HepG2 (cell line): ENCODE data around the gene RAD51D. TPM values are rescaled to one million over a fixed set of nuclear protein-coding genes. Genes with fewer than 3 reads are reported as not detected.

Experiments used
- ARID4A ChIP-seq: sonication (generic); formaldehyde crosslinking; IDR thresholded peaks from 2 replicates; pipeline ENCODE4 v1.5.0; 2020; ENCODE audit warnings: mild to moderate bottlenecking, missing genetic modification reagents, borderline replicate concordance
- ATF7 ChIP-seq, 2 experiments: fragments of 450-650 bp in 1 of 2; sonication (generic) in 1 of 2; formaldehyde crosslinking in 1 of 2; IDR thresholded peaks; 2 replicates each; pipeline versions ENCODE4 v1.4.0 to v1.6.1; 2016 to 2020; ENCODE audit warnings: antibody characterized with exemption in 1 of 2, mild to moderate bottlenecking in 1 of 2, missing genetic modification reagents in 1 of 2
- BHLHE40 ChIP-seq: IDR thresholded peaks from 2 replicates; pipeline ENCODE4 v1.6.1; 2011; ENCODE audit warnings: low read length, improper control_type of control experiment
- BORCS8-MEF2B ChIP-seq: sonication (generic); formaldehyde crosslinking; IDR thresholded peaks from 2 replicates; pipeline ENCODE4 v1.8.0; 2022; ENCODE audit warnings: mild to moderate bottlenecking, missing genetic modification reagents
- CBFB ChIP-seq: sonication (generic); formaldehyde crosslinking; IDR thresholded peaks from 2 replicates; pipeline ENCODE4 v1.4.0; 2020; ENCODE audit warnings: missing genetic modification reagents
- CHD4 ChIP-seq: fragments of 200-600 bp; sonication (generic); IDR thresholded peaks from 2 replicates; pipeline ENCODE4 v1.7.0; 2017; ENCODE audit warnings: mild to moderate bottlenecking, low read length, borderline replicate concordance
- ERF ChIP-seq: IDR thresholded peaks from 2 replicates; pipeline ENCODE4 v1.6.1; 2018; ENCODE audit warnings: missing biosample characterization, missing genetic modification reagents
- GATA4 ChIP-seq: sonication (generic); IDR thresholded peaks from 2 replicates; pipeline ENCODE4 v1.6.1; 2016; ENCODE audit warnings: antibody characterized with exemption, low read depth, borderline replicate concordance
- GTF2F1 ChIP-seq: fragments of 150-350 bp; IDR thresholded peaks from 2 replicates; pipeline ENCODE4 v1.6.1; 2014; ENCODE audit warnings: low read length
- HOXA3 ChIP-seq: sonication (generic); formaldehyde crosslinking; IDR thresholded peaks from 2 replicates; pipeline ENCODE4 v1.5.0; 2020; ENCODE audit warnings: missing genetic modification reagents
- ISL2 ChIP-seq: sonication (generic); formaldehyde crosslinking; IDR thresholded peaks from 2 replicates; pipeline ENCODE4 v1.5.0; 2020; ENCODE audit warnings: missing genetic modification reagents
- JARID2 ChIP-seq: sonication (generic); formaldehyde crosslinking; IDR thresholded peaks from 2 replicates; pipeline ENCODE4 v1.8.1; 2023; ENCODE audit warnings: missing genetic modification reagents, inconsistent platforms; ENCODE audit not compliant: insufficient replicate concordance
- JUNB ChIP-seq: sonication (generic); formaldehyde crosslinking; IDR thresholded peaks from 2 replicates; pipeline ENCODE4 v1.8.0; 2022; ENCODE audit warnings: missing genetic modification reagents, mild to moderate bottlenecking, borderline replicate concordance
- MTA1 ChIP-seq: sonication (generic); formaldehyde crosslinking; IDR thresholded peaks from 2 replicates; pipeline ENCODE4 v1.4.0; 2020; ENCODE audit warnings: missing genetic modification reagents, mild to moderate bottlenecking, borderline replicate concordance
- NFYB ChIP-seq: sonication (generic); formaldehyde crosslinking; IDR thresholded peaks from 2 replicates; pipeline ENCODE4 v1.4.0; 2020; ENCODE audit warnings: missing genetic modification reagents
- SIX1 ChIP-seq: sonication (generic); formaldehyde crosslinking; IDR thresholded peaks from 2 replicates; pipeline ENCODE4 v1.4.0; 2020; ENCODE audit warnings: missing genetic modification reagents, borderline replicate concordance
- SMAD9 ChIP-seq: sonication (generic); formaldehyde crosslinking; IDR thresholded peaks from 2 replicates; pipeline ENCODE4 v1.5.1; 2020; ENCODE audit warnings: mild to moderate bottlenecking, missing genetic modification reagents
- TGIF2 ChIP-seq: IDR thresholded peaks from 2 replicates; pipeline ENCODE4 v1.6.1; 2016; ENCODE audit warnings: control low read depth, missing compliant biosample characterization
- XRCC5 ChIP-seq: fragments of 200-400 bp; formaldehyde crosslinking; optimal IDR thresholded peaks from 2 replicates; pipeline ENCODE3; 2017; ENCODE audit warnings: mild to moderate bottlenecking, low read length
- ZNF337 ChIP-seq: sonication (generic); formaldehyde crosslinking; IDR thresholded peaks from 2 replicates; pipeline ENCODE4 v1.5.1; 2020; ENCODE audit warnings: missing genetic modification reagents, low read depth, mild to moderate bottlenecking, borderline replicate concordance
- ZNF446 ChIP-seq: sonication (generic); formaldehyde crosslinking; IDR thresholded peaks from 2 replicates; pipeline ENCODE4 v1.5.0; 2020; ENCODE audit warnings: mild to moderate bottlenecking, missing genetic modification reagents
- ZNF530 ChIP-seq: sonication (generic); formaldehyde crosslinking; IDR thresholded peaks from 2 replicates; pipeline ENCODE4 v1.5.0; 2020; ENCODE audit warnings: low read depth, mild to moderate bottlenecking, missing genetic modification reagents
- ZSCAN30 ChIP-seq: sonication (generic); formaldehyde crosslinking; IDR thresholded peaks from 2 replicates; pipeline ENCODE4 v1.5.0; 2020; ENCODE audit warnings: mild to moderate bottlenecking, missing genetic modification reagents
- polyA plus RNA-seq, 8 experiments: library from polyadenylated mRNA; depleted of rRNA in 3 of 8; stranded (reverse) in 7 of 8; unstranded in 1 of 8; fragments of >200 nt; fragmentation: Illumina TruSeq in 4 of 8; extraction: Trizol in 4 of 8; gene quantifications; 2 replicates each; pipeline versions ENCODE4 v1.2.1 to v1.2.3, GENCODE V29; 2011 to 2016; ENCODE audit warnings: low read depth in 4 of 8, missing spikeins in 1 of 8, mixed read lengths in 1 of 8; ENCODE audit not compliant: insufficient read depth in 1 of 8
- total RNA-seq, 5 experiments: library from RNA; depleted of rRNA; stranded (reverse); fragments of >200 nt; fragmentation: Illumina TruSeq; extraction: Trizol; gene quantifications; 2 replicates each; pipeline ENCODE4 v1.2.3, GENCODE V29; 2016; ENCODE audit warnings: low read depth in 1 of 5
- TF ChIP-seq, protein P1 (sequence below): IDR thresholded peaks from 2 replicates; pipeline ENCODE4 v1.6.1; 2016; ENCODE audit warnings: missing genetic modification reagents, missing compliant biosample characterization
- TF ChIP-seq, protein P2 (sequence below): sonication (generic); formaldehyde crosslinking; IDR thresholded peaks from 2 replicates; pipeline ENCODE4 v1.4.0; 2020; ENCODE audit warnings: missing genetic modification reagents
- TF ChIP-seq, protein P3 (sequence below): IDR thresholded peaks from 2 replicates; pipeline ENCODE4 v1.6.1; 2012; ENCODE audit warnings: inconsistent platforms

Gene RAD51D
- total and polyA plus RNA-seq, 2 of the 13 experiments (the other 11 are each of a cell fraction or from before 2014, with no cell fraction given), result 6.7 to 13.1 TPM

- TF ChIP-seq ZNF530 (CRISPR knock-in tag), result no peak
- peak; percentile 92 for TF ChIP-seq HOXA3 (CRISPR knock-in tag)
- TF ChIP-seq NFYB (CRISPR knock-in tag), result no peak
- peak; percentile 88; the same call in 1 of the 2 replicates for TF ChIP-seq CBFB (CRISPR knock-in tag)
- no peak for TF ChIP-seq ZNF337
- TF ChIP-seq ARID4A (CRISPR knock-in tag), result peak; percentile 98
- TF ChIP-seq, protein P1, sequence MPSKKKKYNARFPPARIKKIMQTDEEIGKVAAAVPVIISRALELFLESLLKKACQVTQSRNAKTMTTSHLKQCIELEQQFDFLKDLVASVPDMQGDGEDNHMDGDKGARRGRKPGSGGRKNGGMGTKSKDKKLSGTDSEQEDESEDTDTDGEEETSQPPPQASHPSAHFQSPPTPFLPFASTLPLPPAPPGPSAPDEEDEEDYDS (CRISPR knock-in tag), result peak; percentile 57; the same call in 1 of the 2 replicates
- peak; percentile 71; the same call in 1 of the 2 replicates for TF ChIP-seq ERF (CRISPR knock-in tag)
- TF ChIP-seq GTF2F1, result no peak
- peak; percentile 23; the same call in 1 of the 2 replicates for TF ChIP-seq ISL2 (CRISPR knock-in tag)
- TF ChIP-seq, protein P2, sequence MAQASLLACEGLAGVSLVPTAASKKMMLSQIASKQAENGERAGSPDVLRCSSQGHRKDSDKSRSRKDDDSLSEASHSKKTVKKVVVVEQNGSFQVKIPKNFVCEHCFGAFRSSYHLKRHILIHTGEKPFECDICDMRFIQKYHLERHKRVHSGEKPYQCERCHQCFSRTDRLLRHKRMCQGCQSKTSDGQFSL (CRISPR knock-in tag), result 0 out of 2 replicates have a peak, but pooled peaks have one; percentile 35
- TF ChIP-seq ZSCAN30 (CRISPR knock-in tag), result no peak
- TF ChIP-seq XRCC5, result peak; percentile 95
- TF ChIP-seq GATA4, result no peak
- TF ChIP-seq, protein P3, sequence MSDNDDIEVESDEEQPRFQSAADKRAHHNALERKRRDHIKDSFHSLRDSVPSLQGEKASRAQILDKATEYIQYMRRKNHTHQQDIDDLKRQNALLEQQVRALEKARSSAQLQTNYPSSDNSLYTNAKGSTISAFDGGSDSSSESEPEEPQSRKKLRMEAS, result peak; percentile 99
- no peak for TF ChIP-seq JUNB (CRISPR knock-in tag)
- TF ChIP-seq MTA1 (CRISPR knock-in tag), result peak; percentile 91
- TF ChIP-seq TGIF2, result peak; percentile 87
- peak; percentile 75; the same call in 1 of the 2 replicates for TF ChIP-seq BORCS8-MEF2B (CRISPR knock-in tag)
- no peak for TF ChIP-seq CHD4
- peak; percentile 44; the same call in 1 of the 2 replicates for TF ChIP-seq ZNF446
- no peak for TF ChIP-seq SMAD9 (CRISPR knock-in tag)
- peak; percentile 21; the same call in 1 of the 2 replicates for TF ChIP-seq BHLHE40
- no peak for TF ChIP-seq ATF7 (IDR thresholded peaks at IDR 0.05)
- 0 out of 2 replicates have a peak, but pooled peaks have one; percentile 47 for TF ChIP-seq ATF7 (CRISPR knock-in tag; IDR thresholded peaks at IDR 0.05)
- TF ChIP-seq SIX1 (CRISPR knock-in tag), result no peak
- TF ChIP-seq JARID2 (CRISPR knock-in tag), result peak; percentile 71
These were observed 22.2 kb upstream of the RAD51D start, which contains the start of gene NLE1 (continued) for GRCh38 chr17:35141681-35142466.
